ENCODE results near the gene ZMYM2.

Gene ZMYM2

DNA sequence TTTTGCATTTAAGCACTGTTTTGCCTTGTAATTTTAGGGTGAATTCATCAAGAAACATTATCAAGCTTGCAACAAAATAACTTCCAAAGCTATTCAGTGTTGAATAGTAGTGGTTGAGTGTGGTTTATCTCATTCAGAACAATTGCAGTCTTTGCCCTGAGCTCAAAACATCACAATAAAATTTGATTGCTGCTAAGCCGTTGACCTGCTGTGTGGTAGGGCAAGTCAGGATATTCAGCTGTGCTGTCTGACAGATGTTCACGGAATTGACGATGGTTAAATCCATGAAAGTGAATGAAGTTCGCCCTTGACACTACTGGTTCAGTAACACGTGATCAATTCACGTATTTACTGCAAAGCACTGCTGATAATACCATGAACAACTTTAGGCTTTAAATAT is 135.4 kb downstream of the ZMYM2 start:
- DNase-seq = no peak
- Histone ChIP-seq H3K27me3 (replicated peaks in 2 of 5; ENCODE audit: control insufficient read depth in 4 of 5, insufficient read depth in 5 of 5, low read length in 4 of 5) (peaks cover 0 to 14% (median 2%) of the 10 kb centered on the region in 5 experiments), H3K4me3 (ENCODE audit: control insufficient read depth in 1 of 7, extremely low read depth in 1 of 7, insufficient read depth in 4 of 7, low read depth in 2 of 7, low read length in 6 of 7) (no peak overlapping the region), H3K27ac (ENCODE audit: insufficient read depth in 1 of 2, low read depth in 1 of 2, low read length in 2 of 2, poor library complexity in 1 of 2, severe bottlenecking in 2 of 2) (no peak overlapping the region), H3K36me3 (ENCODE audit: control insufficient read depth in 4 of 4, insufficient read depth in 4 of 4, low read length in 3 of 4) (no peaks in the 10 kb centered on the region), H3K4me1 (ENCODE audit: control extremely low read depth in 1 of 4, control insufficient read depth in 4 of 4, insufficient read depth in 4 of 4, low read length in 3 of 4) (no peaks in the 10 kb centered on the region), H3K9me3 (ENCODE audit: control extremely low read depth in 1 of 5, control insufficient read depth in 4 of 5, insufficient read depth in 2 of 5, low read depth in 1 of 5, low read length in 4 of 5) (no peaks in the 10 kb centered on the region)
- WGBS (ENCODE audit: insufficient coverage) = 79% methylated on average over 5 of the region's 6 CpGs
- CTCF ChIA-PET = interaction anchor here (0.9 to 2.8 kb wide), 8 partner anchors 9 to 74 kb away, joined by 3 to 13 read pairs (median 4); no protein-coding TSS in a partner anchor
- POLR2A ChIA-PET = no interaction called here

DNA sequence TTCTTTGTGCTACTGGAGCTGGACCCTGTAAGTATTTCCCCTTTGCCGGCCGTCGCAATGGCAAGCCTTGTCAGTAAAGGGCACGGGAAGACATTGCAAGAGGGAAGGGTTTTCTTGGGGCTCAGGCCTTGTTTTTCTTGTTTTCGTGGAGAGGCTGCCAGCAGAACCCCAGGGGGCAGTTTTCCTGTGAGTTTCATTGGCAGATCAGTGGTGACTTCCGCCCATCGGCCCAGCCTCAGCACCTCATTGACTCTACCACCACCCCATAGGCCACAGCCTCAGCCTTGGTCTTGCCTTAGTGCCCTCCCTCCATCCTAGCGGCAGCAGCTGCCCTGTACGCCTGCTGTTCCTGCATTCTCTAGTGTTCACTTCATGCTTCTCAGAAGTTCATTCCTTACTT is 140.8 kb downstream of the ZMYM2 start:
- Histone ChIP-seq H3K4me3 (ENCODE audit: control insufficient read depth in 1 of 7, extremely low read depth in 1 of 7, insufficient read depth in 4 of 7, low read depth in 2 of 7, low read length in 6 of 7) (no peak overlapping the region), H3K9me3 (ENCODE audit: control extremely low read depth in 1 of 5, control insufficient read depth in 4 of 5, insufficient read depth in 2 of 5, low read depth in 1 of 5, low read length in 4 of 5) (no peaks in the 10 kb centered on the region), H3K27me3 (replicated peaks in 2 of 5; ENCODE audit: control insufficient read depth in 4 of 5, insufficient read depth in 5 of 5, low read length in 4 of 5) (peaks cover 0 to 25% (median 10%) of the 10 kb centered on the region in 5 experiments), H3K27ac (ENCODE audit: insufficient read depth in 1 of 2, low read depth in 1 of 2, low read length in 2 of 2, poor library complexity in 1 of 2, severe bottlenecking in 2 of 2) (no peak overlapping the region), H3K4me1 (ENCODE audit: control extremely low read depth in 1 of 4, control insufficient read depth in 4 of 4, insufficient read depth in 4 of 4, low read length in 3 of 4) (no peaks in the 10 kb centered on the region), H3K36me3 (ENCODE audit: control insufficient read depth in 4 of 4, insufficient read depth in 4 of 4, low read length in 3 of 4) (no peaks in the 10 kb centered on the region)
- ChIA-PET POLR2A (interaction anchor here (0.6 kb wide), 1 partner anchor 29 kb away, joined by 3 read pairs; no protein-coding TSS in a partner anchor), CTCF (interaction anchor here (0.8 to 1.6 kb wide), 5 partner anchors 9 to 56 kb away, joined by 3 read pairs; no protein-coding TSS in a partner anchor)
- WGBS (ENCODE audit: insufficient coverage) = 90% methylated on average over 2 of the region's 9 CpGs
- DNase-seq = no peak

DNA sequence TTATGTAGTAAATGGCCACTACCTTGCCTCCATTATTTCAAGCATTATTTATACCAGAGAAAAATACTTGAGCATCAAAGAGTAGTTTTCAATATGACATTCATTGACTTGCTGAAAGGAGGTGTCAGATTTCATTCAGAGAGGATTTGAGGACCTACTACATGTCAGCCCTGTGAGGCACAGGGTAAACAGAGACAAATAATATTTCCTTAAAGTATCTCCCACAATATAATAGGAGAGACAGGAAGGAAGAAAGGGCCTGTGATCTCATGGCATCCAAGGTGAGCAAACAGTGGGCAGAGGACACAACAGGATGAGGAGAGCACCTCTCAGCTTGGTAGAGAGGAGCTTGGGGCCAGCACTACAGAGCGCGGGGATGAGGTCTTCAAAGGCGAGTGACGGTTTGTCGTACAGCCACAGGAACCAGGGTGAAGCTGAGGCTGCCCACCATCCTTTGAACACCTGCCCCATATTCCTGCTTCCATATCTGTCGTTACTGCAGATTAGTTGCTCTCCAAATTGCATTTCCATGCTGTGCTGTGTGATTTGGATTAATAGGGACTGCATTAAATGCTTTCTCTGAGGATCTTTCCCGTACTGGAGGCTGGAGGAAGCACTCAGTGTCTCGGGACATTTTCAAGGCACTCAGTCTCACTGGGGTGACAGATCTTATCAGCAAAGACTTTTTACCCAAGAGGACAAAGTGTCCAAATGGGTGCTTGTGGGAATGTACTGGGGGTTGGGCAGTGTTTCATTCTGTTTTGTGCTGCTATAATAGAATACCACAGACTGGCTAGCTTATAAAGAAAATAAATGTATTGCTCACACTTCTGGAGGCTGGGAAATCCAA is 143.2 kb downstream of the ZMYM2 start:
- CTCF ChIA-PET = interaction anchor here (1.2 to 1.8 kb wide), 7 partner anchors 11 to 65 kb away, joined by 3 to 9 read pairs (median 4); no protein-coding TSS in a partner anchor
- WGBS (ENCODE audit: insufficient coverage) = 64% methylated on average over 8 of the region's 8 CpGs
- DNase-seq = no peak
- Histone ChIP-seq H3K4me3 (ENCODE audit: control insufficient read depth in 1 of 7, extremely low read depth in 1 of 7, insufficient read depth in 4 of 7, low read depth in 2 of 7, low read length in 6 of 7) (no peak overlapping the region), H3K9me3 (ENCODE audit: control extremely low read depth in 1 of 5, control insufficient read depth in 4 of 5, insufficient read depth in 2 of 5, low read depth in 1 of 5, low read length in 4 of 5) (no peaks in the 10 kb centered on the region), H3K27ac (ENCODE audit: insufficient read depth in 1 of 2, low read depth in 1 of 2, low read length in 2 of 2, poor library complexity in 1 of 2, severe bottlenecking in 2 of 2) (no peak overlapping the region), H3K36me3 (ENCODE audit: control insufficient read depth in 4 of 4, insufficient read depth in 4 of 4, low read length in 3 of 4) (no peaks in the 10 kb centered on the region), H3K4me1 (ENCODE audit: control extremely low read depth in 1 of 4, control insufficient read depth in 4 of 4, insufficient read depth in 4 of 4, low read length in 3 of 4) (no peaks in the 10 kb centered on the region), H3K27me3 (replicated peaks in 2 of 5; ENCODE audit: control insufficient read depth in 4 of 5, insufficient read depth in 5 of 5, low read length in 4 of 5) (peaks cover 0 to 18% (median 10%) of the 10 kb centered on the region in 5 experiments)
- POLR2A ChIA-PET = interaction anchor here (0.6 kb wide), 1 partner anchor 16 kb away, joined by 4 read pairs; no protein-coding TSS in a partner anchor

DNA sequence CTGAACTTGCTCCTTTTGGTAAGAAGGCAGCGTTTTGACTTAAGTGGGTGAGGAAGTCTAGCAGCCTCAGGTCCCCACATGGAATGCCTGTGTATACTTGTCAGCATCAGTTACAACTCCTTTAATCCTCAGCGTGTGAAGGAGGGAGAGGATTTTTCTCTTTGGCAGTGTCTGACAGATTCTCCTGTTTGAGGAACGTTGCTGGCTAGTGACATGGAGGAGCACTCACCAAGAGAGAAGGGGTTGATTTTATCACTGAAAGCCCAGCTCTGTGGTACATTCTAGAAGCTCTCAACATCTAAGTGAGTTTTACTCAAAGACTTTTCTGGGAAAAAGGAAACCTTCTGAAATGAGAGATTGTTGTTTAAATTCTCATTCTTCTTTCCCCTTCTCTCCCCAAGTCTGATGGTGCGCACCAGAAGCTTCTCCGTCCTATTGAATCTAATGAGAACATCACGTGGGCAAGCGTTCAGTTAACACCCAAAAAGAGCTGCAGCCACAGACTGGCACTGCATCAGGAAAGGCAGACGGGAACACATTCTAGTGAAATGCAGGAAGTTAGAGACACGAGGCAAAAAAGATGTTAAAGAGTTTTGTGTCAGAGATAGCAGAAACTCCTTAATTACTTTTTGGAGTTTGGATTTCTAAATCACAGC is 144.1 kb downstream of the ZMYM2 start:
- no peaks in the 10 kb centered on the region for H3K36me3 ChIP-seq (ENCODE audit: control insufficient read depth in 4 of 4, insufficient read depth in 4 of 4, low read length in 3 of 4)
- no peaks in the 10 kb centered on the region for H3K9me3 ChIP-seq (ENCODE audit: control extremely low read depth in 1 of 5, control insufficient read depth in 4 of 5, insufficient read depth in 2 of 5, low read depth in 1 of 5, low read length in 4 of 5)
- no peak overlapping the region for H3K4me3 ChIP-seq (ENCODE audit: control insufficient read depth in 1 of 7, extremely low read depth in 1 of 7, insufficient read depth in 4 of 7, low read depth in 2 of 7, low read length in 6 of 7)
- no peaks in the 10 kb centered on the region for H3K4me1 ChIP-seq (ENCODE audit: control extremely low read depth in 1 of 4, control insufficient read depth in 4 of 4, insufficient read depth in 4 of 4, low read length in 3 of 4)
- 29% methylated on average over 3 of the region's 9 CpGs for WGBS (ENCODE audit: insufficient coverage)
- H3K27me3 ChIP-seq (replicated peaks in 2 of 5; ENCODE audit: control insufficient read depth in 4 of 5, insufficient read depth in 5 of 5, low read length in 4 of 5) = peaks cover 0 to 18% (median 11%) of the 10 kb centered on the region in 5 experiments
- no peak overlapping the region for H3K27ac ChIP-seq (ENCODE audit: insufficient read depth in 1 of 2, low read depth in 1 of 2, low read length in 2 of 2, poor library complexity in 1 of 2, severe bottlenecking in 2 of 2)
- ChIA-PET POLR2A (no interaction called here), CTCF (interaction anchor here (0.7 to 1.8 kb wide), 4 partner anchors 8 to 64 kb away, joined by 3 to 9 read pairs (median 3); no protein-coding TSS in a partner anchor)
- DNase-seq = peak in 2 of 3 donors; percentile 26 to 58

DNA sequence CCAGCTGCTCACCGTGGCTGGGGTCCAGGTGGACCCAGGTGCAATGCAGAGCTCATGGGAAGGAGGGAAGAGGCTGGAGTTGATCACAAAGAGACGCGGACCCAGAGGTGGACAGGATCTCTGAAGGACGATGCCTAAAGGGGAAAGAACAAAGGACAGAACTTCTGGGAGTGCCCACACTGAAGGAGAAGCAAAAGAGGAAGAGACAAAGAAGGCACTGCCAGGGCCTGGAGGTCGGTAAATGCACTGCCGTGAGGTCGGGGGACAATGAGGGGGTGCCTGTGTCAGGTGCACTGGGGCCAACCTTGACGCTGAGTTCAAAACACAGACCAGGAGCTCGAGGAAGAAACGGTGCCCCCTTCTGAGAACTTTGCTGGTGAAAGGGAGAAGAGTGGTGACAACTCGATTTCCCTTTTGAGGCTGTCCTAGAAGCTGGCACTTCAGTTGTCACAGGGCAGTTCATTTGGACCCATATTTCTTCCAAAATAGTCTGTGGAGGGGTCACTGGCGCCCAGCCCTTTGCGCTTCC is 146.7 kb downstream of the ZMYM2 start:
- H3K9me3 ChIP-seq (ENCODE audit: control extremely low read depth in 1 of 5, control insufficient read depth in 4 of 5, insufficient read depth in 2 of 5, low read depth in 1 of 5, low read length in 4 of 5) = no peaks in the 10 kb centered on the region
- H3K27me3 ChIP-seq (replicated peaks in 2 of 5; ENCODE audit: control insufficient read depth in 4 of 5, insufficient read depth in 5 of 5, low read length in 4 of 5) = peaks cover 0 to 11% (median 5%) of the 10 kb centered on the region in 5 experiments
- H3K4me1 ChIP-seq (ENCODE audit: control extremely low read depth in 1 of 4, control insufficient read depth in 4 of 4, insufficient read depth in 4 of 4, low read length in 3 of 4) = no peaks in the 10 kb centered on the region
- H3K36me3 ChIP-seq (ENCODE audit: control insufficient read depth in 4 of 4, insufficient read depth in 4 of 4, low read length in 3 of 4) = no peaks in the 10 kb centered on the region
- no peak for DNase-seq
- no peak overlapping the region for H3K4me3 ChIP-seq (ENCODE audit: control insufficient read depth in 1 of 7, extremely low read depth in 1 of 7, insufficient read depth in 4 of 7, low read depth in 2 of 7, low read length in 6 of 7)
- WGBS (ENCODE audit: insufficient coverage) = 92% methylated on average over 13 of the region's 13 CpGs
- ChIA-PET CTCF (interaction anchor here (1.0 kb wide), 1 partner anchor 54 kb away, joined by 3 read pairs; no protein-coding TSS in a partner anchor), POLR2A (no interaction called here)
- H3K27ac ChIP-seq (ENCODE audit: insufficient read depth in 1 of 2, low read depth in 1 of 2, low read length in 2 of 2, poor library complexity in 1 of 2, severe bottlenecking in 2 of 2) = no peak overlapping the region

DNA sequence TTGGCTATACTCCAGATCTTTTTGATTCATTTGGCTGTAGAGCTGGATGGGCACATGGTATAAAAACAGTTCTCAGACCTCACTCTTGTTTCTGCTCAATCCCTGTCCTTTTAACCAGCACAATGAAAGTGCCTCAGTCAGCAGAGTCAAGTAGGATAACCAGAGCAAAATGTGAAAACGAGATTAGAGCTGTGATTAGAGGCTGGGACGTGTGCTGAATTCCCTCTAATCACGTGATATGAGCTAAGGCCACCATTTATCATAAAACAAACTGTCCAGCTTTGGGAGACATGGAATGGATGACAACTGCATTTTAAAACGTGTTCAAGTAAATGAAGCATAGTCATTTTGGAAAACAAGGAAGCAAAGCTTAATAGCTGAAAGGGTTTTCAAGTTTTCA is 148.2 kb downstream of the ZMYM2 start:
- H3K4me1 ChIP-seq (ENCODE audit: control extremely low read depth in 1 of 4, control insufficient read depth in 4 of 4, insufficient read depth in 4 of 4, low read length in 3 of 4) = no peaks in the 10 kb centered on the region
- no peak for DNase-seq
- no peaks in the 10 kb centered on the region for H3K9me3 ChIP-seq (ENCODE audit: control extremely low read depth in 1 of 5, control insufficient read depth in 4 of 5, insufficient read depth in 2 of 5, low read depth in 1 of 5, low read length in 4 of 5)
- POLR2A ChIA-PET = no interaction called here
- CTCF ChIA-PET = interaction anchor here (0.9 to 1.5 kb wide), 4 partner anchors 12 to 25 kb away, joined by 3 to 6 read pairs (median 4); no protein-coding TSS in a partner anchor
- no peak overlapping the region for H3K27ac ChIP-seq (ENCODE audit: insufficient read depth in 1 of 2, low read depth in 1 of 2, low read length in 2 of 2, poor library complexity in 1 of 2, severe bottlenecking in 2 of 2)
- no peaks in the 10 kb centered on the region for H3K36me3 ChIP-seq (ENCODE audit: control insufficient read depth in 4 of 4, insufficient read depth in 4 of 4, low read length in 3 of 4)
- 42% methylated on average over 2 of the region's 4 CpGs for WGBS (ENCODE audit: insufficient coverage)
- peaks cover 0 to 9% (median 3%) of the 10 kb centered on the region in 5 experiments for H3K27me3 ChIP-seq (replicated peaks in 2 of 5; ENCODE audit: control insufficient read depth in 4 of 5, insufficient read depth in 5 of 5, low read length in 4 of 5)
- H3K4me3 ChIP-seq (ENCODE audit: control insufficient read depth in 1 of 7, extremely low read depth in 1 of 7, insufficient read depth in 4 of 7, low read depth in 2 of 7, low read length in 6 of 7) = no peak overlapping the region
